SHP77 (cell line): Measurements from ENCODE around the gene TTC9C.
"Not testable (repeated sequence)": the region's sequence is repeated elsewhere in the genome, so short reads cannot be mapped to it uniquely, and the experiment has no call there.

ENCODE experiments used
- DNase-seq, 2 experiments: peaks; one replicate each; lab custom pipeline; 2025; lab: John Stamatoyannopoulos, UW

The TTC9C gene

GRCh38 chr11:62728171-62728988, at the start of gene TTC9C:
Gene TTC9C, plus strand, starts transcription at chr11:62728486. Its CDS starts 363 bp downstream, at chr11:62728849.
- peak; percentile 54 to 86 for DNase-seq

GRCh38 chr11:62678770-62679696, 49.3 kb upstream of the TTC9C start, which contains the start of gene UBXN1:
Gene UBXN1, minus strand, starts transcription at chr11:62679073. Its CDS starts 150 bp downstream, at chr11:62678923.
- DNase-seq: peak; percentile 82 to 92

GRCh38 chr11:62680825-62681240, 47.5 kb upstream of the TTC9C start:
- peak; percentile 76 for DNase-seq

DNA sequence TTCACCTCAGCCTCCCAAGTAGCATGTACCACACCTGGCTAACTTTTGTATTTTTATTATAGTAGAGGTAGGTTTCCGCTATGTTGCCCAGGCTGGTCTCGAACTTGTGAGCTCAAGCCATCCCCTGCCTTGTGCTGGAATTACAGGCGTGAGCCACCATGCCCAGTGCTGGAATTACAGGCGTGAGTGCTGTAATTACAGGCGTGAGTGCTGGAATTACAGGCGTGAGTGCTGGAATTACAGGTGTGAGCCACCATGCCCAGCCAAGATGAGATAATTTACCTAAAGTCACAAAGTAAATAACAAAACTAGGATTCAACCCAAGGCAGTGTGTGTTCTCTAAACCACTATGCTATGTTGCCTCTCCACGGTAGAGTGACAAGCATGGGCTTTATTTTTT, 45.8 kb upstream of the TTC9C start:
- no peak for DNase-seq

DNA sequence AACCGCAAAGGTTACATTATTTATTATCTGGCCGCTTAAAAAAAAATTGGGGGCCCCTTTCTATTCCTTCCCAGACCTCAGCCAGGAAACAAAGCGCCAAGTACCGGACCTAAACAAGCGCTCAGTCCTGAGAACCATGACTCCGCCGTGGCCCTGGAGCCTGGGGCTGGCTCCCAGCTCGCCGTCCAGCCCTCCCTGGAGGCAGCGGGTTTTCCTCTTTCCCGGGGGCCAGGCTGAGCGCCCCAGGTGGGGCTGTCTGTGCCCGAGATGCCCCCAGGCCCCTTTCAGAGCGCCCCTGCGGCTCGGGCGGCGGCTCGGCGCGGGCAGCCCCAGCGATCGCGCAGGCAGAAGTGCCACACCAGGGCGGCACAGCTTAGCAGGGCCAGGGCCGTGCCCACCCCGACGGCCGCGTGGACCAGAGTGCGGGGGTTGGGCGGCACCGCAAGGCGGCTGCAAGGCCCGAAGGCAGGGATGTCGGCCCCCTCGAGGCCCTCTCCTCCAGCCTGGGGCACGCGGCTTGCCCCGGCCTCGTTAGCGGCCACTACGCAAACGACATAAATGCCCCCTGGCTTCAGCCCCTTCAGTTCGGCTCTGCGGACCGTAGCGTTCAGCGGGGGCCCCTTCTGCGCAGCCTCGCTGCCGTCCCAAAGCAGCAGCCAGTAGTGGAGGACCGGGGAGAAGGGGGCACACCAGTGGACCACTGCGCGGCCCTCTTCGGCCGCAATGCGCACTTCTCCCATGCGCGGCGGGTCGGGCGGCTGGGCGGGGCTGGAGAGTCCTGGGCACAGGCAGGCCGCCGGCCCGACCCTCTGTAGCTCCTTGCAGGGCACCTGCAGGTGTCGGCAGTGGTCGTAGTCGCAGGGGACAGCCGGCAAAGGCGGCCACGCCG, 40.5 kb upstream of the TTC9C start:
- DNase-seq: no peak

GRCh38 chr11:62688491-62688890, 39.8 kb upstream of the TTC9C start:
- DNase-seq: no peak

- DNase-seq: no peak
Observed at GRCh38 chr11:62689421-62690183, 38.7 kb upstream of the TTC9C start, which contains the start of gene LRRN4CL. Gene LRRN4CL, minus strand, starts transcription at chr11:62689530. Its CDS starts 1,022 bp downstream, at chr11:62688508.

DNA sequence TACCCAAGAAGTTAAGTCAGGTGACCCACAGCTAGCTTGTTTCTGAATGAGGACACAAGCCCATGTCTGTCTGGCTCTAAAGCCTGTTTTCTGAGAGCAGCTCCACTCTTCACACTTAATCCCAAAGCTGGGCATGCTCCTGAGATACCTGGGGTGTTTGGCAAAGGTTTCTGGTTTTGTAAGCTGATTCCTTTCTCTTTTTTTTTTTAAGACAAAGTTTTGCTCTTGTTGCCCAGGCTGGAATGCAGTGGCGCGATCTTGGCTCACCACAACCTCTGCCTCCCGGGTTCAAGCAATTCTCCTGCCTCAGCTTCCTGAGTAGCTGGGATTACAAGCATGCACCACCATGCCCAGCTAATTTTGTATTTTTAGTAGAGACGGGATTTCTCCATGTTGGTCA, 34.7 kb upstream of the TTC9C start:
- DNase-seq: not testable (repeated sequence)

GRCh38 chr11:62694455-62695167, 33.7 kb upstream of the TTC9C start:
- DNase-seq: peak; percentile 42 to 80

DNA sequence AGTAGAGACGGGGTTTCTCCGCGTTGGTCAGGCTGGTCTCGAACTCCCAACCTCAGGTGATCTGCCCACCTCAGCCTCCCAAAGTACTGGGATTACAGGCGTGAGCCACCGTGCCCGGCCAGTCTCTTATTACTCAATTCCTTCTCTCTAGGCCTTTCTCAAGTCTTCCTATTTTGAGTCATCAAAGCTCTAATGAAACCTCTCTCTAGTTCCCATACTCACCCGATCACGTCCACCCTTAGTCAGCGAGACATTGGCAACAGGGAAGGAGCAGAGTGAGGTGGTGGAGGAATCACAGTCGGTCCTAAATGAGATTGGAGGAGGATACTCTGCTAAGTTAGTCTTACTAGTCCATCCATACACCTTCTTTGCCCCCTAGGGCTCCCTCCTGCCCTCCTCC, 26.0 kb upstream of the TTC9C start:
- no peak for DNase-seq

GRCh38 chr11:62703921-62704320, 24.4 kb upstream of the TTC9C start:
- DNase-seq: not testable (repeated sequence)

DNA sequence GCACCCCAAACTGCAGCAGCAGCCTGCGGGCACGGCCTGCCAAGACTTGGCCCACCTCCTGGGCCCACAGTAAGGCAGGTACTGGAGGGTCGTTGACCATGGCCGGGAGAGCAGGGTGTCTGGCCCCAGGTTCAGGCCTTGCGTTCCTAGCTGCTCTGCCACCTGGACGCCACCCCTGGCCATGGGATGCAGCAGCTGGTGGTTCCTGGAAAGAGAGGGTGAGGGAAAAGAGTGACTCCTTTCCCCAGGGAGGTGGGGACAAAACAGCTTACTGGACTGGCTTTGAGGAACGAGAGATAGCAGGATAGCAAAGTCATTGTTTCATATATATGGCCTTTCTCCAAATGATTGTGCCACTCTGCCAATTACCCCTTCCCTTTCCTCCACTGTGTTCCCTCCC, 22.9 kb upstream of the TTC9C start:
- DNase-seq: peak; percentile 29 to 70

DNA sequence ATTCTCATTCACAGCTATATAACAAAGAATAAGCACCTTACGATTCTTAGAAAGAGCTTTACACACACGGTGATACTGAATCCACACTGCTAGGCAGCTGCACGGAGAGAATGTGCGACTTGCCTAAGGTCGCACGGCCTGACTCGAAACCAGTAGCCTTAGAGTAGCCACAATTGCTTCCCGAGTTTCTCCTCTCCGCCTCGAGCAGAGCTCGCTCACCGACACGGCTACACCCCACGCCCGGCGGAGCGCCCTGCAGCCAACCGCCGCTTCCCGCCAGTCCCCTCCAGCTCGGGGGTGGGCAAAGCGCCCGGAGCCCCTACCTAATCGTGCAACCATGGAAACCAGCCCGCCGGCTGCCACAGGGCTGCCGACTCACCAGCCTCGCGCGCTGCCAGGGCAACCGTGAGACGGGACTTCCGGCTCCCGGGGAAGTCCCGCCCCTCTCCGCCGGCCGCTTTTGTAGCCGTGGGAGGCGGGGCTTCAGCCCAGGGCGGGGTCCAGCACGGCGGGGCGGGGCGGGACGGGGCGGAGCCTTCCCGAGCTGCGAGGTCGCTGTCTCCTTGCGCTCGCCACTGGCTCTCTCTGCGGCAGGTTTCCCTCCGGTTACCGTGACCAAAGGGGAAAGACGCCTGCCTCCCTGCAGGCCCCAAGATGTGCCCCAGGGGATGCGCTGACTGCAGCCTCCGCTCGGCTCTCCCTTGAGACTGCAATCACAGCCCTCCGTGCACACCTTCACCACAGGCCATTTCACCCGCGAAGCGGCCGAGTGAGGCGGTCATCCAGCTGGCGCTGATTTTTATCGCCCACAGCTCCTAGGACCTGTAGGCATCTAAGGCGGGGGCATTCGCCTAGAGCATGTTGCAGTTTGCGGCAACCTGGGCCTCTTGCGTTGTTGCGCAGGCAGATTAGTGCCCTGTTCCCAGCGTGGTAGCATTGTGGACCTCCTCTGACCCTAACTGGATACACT, 22.1 kb upstream of the TTC9C start:
- DNase-seq: peak; percentile 82 to 95

DNA sequence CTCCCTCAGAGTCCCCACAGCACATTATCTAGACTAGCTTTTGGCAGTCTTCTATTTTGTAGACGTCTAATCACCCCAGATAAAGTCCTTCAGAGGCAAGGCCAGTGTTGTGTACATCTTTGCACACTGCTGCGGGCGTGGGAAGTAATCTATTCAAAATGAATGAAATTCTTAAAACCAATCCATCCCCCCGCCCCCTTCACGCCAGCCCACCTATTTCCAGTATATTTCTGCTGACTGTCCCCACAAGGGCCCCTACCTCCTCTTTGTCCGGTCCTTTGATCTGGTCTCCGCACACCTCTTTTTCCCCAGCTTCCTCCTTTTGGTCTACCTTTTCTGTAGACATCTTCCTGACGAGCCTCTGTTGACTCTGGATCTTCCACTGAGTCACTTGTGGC, 21.4 kb upstream of the TTC9C start:
- DNase-seq: no peak

GRCh38 chr11:62707277-62707861, 20.9 kb upstream of the TTC9C start, which contains the start of the genes BSCL2 and GNG3:
Gene BSCL2, minus strand, starts transcription at chr11:62707424. Its CDS starts 229 bp downstream, at chr11:62707195.
Gene GNG3, plus strand, starts transcription at chr11:62707676. Its CDS starts 620 bp downstream, at chr11:62708296.
- peak; percentile 90 for DNase-seq

GRCh38 chr11:62708392-62708791, 19.9 kb upstream of the TTC9C start:
- peak in 1 of 2 experiments; percentile 8 for DNase-seq

DNA sequence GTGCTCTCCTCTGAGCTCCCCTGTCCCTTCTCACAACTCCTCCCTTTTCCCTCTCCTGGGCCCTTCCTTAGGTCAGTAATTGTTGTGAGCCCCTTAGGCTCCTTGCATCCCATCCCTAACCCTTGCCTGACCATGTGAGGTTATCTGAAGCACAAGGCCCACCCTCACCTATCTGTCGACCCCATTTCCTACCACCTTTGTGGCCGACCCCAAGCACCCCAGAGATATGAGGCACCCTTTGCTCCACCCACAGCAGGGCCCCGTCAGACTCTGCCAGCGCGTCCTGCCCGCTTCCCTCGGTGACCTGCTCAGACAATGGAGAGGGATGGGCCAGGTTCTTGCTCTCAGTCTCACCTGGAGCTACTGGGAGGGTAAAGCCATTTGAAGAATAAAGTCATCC, 19.5 kb upstream of the TTC9C start:
- peak; percentile 39 to 53 for DNase-seq
